Activated T-cell treated with anti-CD3 and anti-CD28 coated beads, Interleukin-2, amount 50 U/mL, for 4 hours (primary cell): ENCODE data around the gene C17orf75. TPM values are rescaled to one million over a fixed set of nuclear protein-coding genes. Genes with fewer than 3 reads are reported as not detected.
A peak's percentile ranks its signal among the peaks of the same experiment; 100 is the strongest.
"Not testable (repeated sequence)": the region's sequence is repeated elsewhere in the genome, so short reads cannot be mapped to it uniquely, and the experiment has no call there.

ENCODE experiments used
- ATAC-seq, 2 donors: fragments of 200-7000 bp; cut with Tn5 transposase; one replicate each; pipeline ENCODE4 v1.10.0; 2021
- DNase-seq: peaks from one replicate; pipeline ENCODE4 v3.0.0-alpha.2; 2020
- H3K27me3 Mint-ChIP-seq: one replicate; pipeline ENCODE4 v1.8.0; 2021; ENCODE audit warnings: low read depth, mixed read lengths
- H3K36me3 Mint-ChIP-seq: one replicate; pipeline ENCODE4 v1.8.0; 2022; ENCODE audit warnings: mixed read lengths; ENCODE audit not compliant: insufficient read depth
- H3K4me1 Mint-ChIP-seq: one replicate; pipeline ENCODE4 v1.8.0; 2021; ENCODE audit warnings: low read depth, mixed read lengths
- H3K4me3 Mint-ChIP-seq: one replicate; pipeline ENCODE4 v1.8.0; 2021; ENCODE audit warnings: mild to moderate bottlenecking, moderate library complexity, mixed read lengths
- H3K9me3 Mint-ChIP-seq: one replicate; pipeline ENCODE4 v1.8.0; 2021; ENCODE audit warnings: mixed read lengths
- total RNA-seq, 3 donors: library from RNA; stranded (reverse); gene quantifications; one replicate each; pipeline ENCODE4 v1.2.1, GENCODE V29; 2021

Gene C17orf75
- total RNA-seq, 3 donors from 2014 or later, result 29.1 to 34.1 (median 31.7) TPM

GRCh38 chr17:32331243-32332040 lies 10.5 kb downstream of the C17orf75 start:
- DNase-seq, result no peak
- Mint-ChIP-seq H3K27me3 (no peaks in the 10 kb centered on the region), H3K4me3 (peak overlapping the region; percentile 16), H3K4me1 (peaks cover 25% of the 10 kb centered on the region), H3K9me3 (no peaks in the 10 kb centered on the region), H3K36me3 (peaks cover 8% of the 10 kb centered on the region)
- no peak for ATAC-seq

DNA sequence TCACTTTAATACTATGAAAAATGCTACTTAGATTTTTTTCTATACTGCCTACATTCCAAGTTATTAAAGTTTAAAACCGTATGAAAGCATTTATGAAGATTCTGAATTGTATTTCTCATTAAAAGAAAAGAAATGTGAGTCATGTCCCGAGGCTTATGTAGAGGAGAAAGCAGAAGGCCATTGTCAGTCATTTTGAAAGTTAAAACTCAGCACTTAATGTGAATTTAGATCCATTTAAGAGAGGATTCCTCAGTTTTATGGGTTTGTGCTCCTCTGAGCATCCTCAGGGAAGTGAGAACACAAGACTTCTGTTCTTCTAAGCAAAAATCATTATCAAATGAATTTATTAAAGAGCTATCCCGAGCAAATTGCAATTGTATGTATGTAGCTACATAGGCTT lies 11.8 kb downstream of the C17orf75 start:
- Mint-ChIP-seq H3K4me1 (peaks cover 25% of the 10 kb centered on the region), H3K4me3 (no peak overlapping the region), H3K9me3 (no peaks in the 10 kb centered on the region), H3K36me3 (peaks cover 8% of the 10 kb centered on the region), H3K27me3 (no peaks in the 10 kb centered on the region)
- DNase-seq, result no peak
- no peak for ATAC-seq

DNA sequence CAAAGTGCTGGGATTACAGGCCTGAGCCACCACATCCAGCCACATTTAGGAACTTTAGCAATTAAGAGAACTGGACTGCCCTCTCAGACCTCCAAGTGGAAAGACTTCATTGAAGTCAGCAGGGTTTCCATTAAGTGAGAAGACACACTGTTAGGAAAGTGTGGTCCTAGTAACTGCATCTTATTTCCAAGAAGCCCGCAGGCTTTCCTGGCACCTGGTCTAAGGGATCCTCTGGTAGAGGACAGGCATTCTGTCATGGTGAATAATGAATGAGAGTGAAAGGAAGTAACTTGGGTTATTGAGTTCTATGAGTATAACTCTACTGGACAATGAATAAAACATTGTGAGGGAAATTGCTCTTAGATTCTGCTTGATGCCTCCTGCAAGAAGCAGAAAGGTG lies 14.1 kb downstream of the C17orf75 start:
- Mint-ChIP-seq H3K36me3 (no peaks in the 10 kb centered on the region), H3K4me1 (peaks cover 37% of the 10 kb centered on the region)

DNA sequence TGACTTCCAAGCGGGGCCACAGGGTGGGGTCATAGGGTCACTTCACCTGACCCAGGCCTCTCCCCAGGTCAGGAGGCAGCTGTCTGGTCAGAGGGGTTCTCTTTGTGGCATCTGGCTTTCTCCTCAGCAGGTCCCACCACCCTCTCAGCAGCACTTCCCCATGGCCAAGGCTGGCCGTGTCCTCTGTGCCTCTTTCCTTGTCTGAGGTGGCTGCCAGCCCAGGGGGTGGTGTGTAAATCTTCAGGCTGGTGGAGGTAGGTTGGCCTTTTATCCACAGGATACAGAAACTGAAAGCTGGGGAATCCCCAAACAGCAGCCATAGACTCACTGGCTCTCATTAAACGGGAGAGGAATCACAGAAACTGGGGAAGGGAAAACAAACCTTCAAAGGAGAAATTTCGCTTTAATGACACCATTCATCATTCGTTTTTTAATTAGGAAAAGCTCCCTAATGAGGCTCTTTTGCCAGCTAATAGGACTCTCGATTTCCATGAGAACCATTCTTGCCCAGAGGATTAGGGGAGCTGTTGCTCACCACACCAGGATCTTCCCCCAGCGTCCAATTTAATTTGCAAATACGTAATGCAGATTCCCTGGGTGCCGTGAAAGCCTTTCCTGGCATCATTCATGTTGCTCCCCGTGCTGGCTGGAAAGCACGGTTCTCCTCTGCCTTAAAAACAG lies 18.0 kb downstream of the C17orf75 start:
- DNase-seq, result no peak
- H3K4me1 Mint-ChIP-seq, result peaks cover 15% of the 10 kb centered on the region
- H3K9me3 Mint-ChIP-seq, result no peaks in the 10 kb centered on the region
- peak; percentile 61 to 71 for ATAC-seq
- H3K27me3 Mint-ChIP-seq, result no peaks in the 10 kb centered on the region
- no peaks in the 10 kb centered on the region for H3K36me3 Mint-ChIP-seq
- H3K4me3 Mint-ChIP-seq, result peak overlapping the region; percentile 45

More for the DNA sequence above, 14.1 kb downstream of the C17orf75 start:
- no peaks in the 10 kb centered on the region for H3K27me3 Mint-ChIP-seq
- ATAC-seq (no peak), DNase-seq (no peak)
- no peak overlapping the region for H3K4me3 Mint-ChIP-seq
- no peaks in the 10 kb centered on the region for H3K9me3 Mint-ChIP-seq

- ATAC-seq, result no peak
- Mint-ChIP-seq H3K4me3 (no peak overlapping the region), H3K9me3 (no peaks in the 10 kb centered on the region), H3K4me1 (peaks cover 18% of the 10 kb centered on the region), H3K36me3 (no peaks in the 10 kb centered on the region), H3K27me3 (peaks cover 1% of the 10 kb centered on the region)
- DNase-seq, result no peak
Observed at GRCh38 chr17:32323046-32323445, 18.9 kb downstream of the C17orf75 start.

- peaks cover 3% of the 10 kb centered on the region for H3K27me3 Mint-ChIP-seq
- H3K9me3 Mint-ChIP-seq, result no peaks in the 10 kb centered on the region
- no peaks in the 10 kb centered on the region for H3K36me3 Mint-ChIP-seq
- no peak overlapping the region for H3K4me3 Mint-ChIP-seq
- ATAC-seq (no peak), DNase-seq (no peak)
- peaks cover 18% of the 10 kb centered on the region for H3K4me1 Mint-ChIP-seq
Observed at GRCh38 chr17:32320847-32321246, 21.1 kb downstream of the C17orf75 start.

DNA sequence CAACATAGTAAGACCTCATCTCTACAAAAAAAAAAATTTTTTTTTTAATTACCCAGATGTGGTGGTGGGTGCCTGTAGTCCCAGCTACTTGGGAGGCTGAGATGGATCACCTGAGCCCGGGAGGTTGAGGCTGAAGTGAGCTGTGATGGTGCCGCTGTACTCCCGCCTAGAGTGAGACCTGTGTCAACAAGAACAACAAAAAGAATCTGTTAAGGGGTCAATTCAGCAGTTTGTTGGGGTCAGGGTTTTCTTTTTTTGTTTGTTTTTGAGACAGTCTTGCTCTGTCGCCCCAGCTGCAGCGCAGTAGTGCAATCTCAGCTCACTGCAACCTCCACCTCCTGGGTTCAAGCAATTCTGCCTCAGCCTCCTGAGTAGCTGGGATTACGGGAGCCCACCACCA lies 21.9 kb downstream of the C17orf75 start:
- H3K4me3 Mint-ChIP-seq, H3K27me3 Mint-ChIP-seq, H3K9me3 Mint-ChIP-seq, ATAC-seq, H3K36me3 Mint-ChIP-seq, DNase-seq: not testable (repeated sequence)
- peaks cover 18% of the 10 kb centered on the region for H3K4me1 Mint-ChIP-seq

DNA sequence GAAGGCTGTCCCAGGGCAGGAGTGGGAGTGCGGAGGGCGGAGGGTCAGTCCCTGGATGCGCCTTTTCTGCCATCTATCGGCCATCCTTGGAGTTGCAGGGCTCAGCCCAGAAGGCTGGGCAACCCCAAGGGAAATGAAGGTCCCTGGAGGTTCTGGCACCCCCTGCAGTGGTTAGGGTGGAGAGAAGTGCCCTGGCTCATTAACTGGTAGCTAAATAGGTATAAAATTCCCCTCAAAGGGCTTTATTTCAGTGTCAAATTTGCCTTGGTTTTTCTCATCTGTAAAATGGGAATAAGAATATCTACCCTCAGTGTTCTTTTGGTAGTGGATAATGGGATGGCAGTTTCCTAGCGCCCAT lies 22.4 kb downstream of the C17orf75 start:
- Mint-ChIP-seq H3K9me3 (no peaks in the 10 kb centered on the region), H3K27me3 (peaks cover 9% of the 10 kb centered on the region), H3K4me1 (peaks cover 18% of the 10 kb centered on the region), H3K36me3 (no peaks in the 10 kb centered on the region), H3K4me3 (peak overlapping the region; percentile 71)
- ATAC-seq (peak; percentile 91 to 92), DNase-seq (peak; percentile 74)

DNA sequence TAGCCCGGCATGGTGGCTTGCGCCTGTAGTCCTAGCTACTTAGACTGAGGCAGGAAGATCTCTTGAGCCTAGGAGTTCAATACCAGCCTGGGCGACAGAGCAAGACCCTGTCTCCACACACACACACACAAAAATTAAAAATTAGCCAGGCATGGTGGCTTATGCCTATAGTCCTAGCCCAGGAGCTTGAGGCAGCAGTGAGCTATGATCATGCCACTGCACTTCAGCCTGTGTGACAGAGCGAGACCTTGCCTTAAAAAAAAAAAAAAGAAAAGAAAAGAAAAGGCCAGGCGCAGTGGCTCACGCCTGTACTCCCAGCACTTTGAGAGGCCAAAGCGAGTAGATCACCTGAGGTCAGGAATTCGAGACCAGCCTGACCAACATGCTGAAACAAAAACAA lies 23.9 kb downstream of the C17orf75 start:
- peaks cover 9% of the 10 kb centered on the region for H3K27me3 Mint-ChIP-seq
- H3K4me1 Mint-ChIP-seq, result peaks cover 5% of the 10 kb centered on the region
- no peaks in the 10 kb centered on the region for H3K36me3 Mint-ChIP-seq
- no peaks in the 10 kb centered on the region for H3K9me3 Mint-ChIP-seq
- no peak for ATAC-seq
- DNase-seq, result no peak
- peak overlapping the region; percentile 16 for H3K4me3 Mint-ChIP-seq

DNA sequence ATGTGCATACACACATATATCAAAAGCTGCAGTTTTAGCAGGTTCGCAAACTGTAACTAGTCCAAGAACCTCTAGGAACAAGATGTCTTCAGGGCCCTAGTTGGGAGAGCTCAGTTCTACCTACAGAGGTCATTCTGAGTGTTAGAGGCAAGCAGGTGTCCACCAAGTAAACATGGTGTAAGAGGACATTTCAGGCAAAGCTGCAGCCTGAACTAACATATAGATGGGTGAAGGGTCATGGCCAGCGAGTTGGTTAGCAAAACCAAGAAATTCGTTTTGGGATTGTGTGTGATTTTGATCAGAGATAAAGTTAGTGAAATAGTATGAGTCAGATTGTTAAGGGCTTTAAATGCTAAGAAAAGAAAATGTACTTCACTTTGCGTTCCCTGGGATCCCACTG lies 24.6 kb downstream of the C17orf75 start:
- ATAC-seq (no peak), DNase-seq (no peak)
- Mint-ChIP-seq H3K4me3 (no peak overlapping the region), H3K36me3 (no peaks in the 10 kb centered on the region), H3K4me1 (peaks cover 4% of the 10 kb centered on the region), H3K9me3 (no peaks in the 10 kb centered on the region), H3K27me3 (peaks cover 9% of the 10 kb centered on the region)

GRCh38 chr17:32316653-32317052 lies 25.3 kb downstream of the C17orf75 start:
- not testable (repeated sequence) for H3K4me1 Mint-ChIP-seq, H3K4me3 Mint-ChIP-seq, H3K36me3 Mint-ChIP-seq, ATAC-seq, DNase-seq, H3K9me3 Mint-ChIP-seq, H3K27me3 Mint-ChIP-seq

DNA sequence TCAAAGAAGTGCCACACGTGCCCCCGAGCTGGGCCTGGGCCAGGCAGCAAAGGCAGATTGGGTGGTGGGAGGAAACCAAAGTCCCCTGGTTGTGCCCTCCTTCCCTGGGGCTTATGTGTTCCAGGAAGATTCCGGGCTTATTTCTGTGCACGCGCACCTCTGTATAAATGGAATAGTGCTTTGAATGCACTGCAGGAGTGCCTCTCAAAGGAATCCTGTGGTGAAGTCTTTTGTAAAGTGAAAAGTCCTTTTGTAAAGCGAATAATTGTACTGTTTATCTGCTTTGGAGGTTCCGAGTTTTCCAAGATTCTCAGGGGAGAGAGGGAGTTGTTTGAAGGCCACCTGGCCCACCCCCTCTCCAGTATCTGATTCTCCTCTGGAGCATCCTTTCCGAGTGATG lies 26.8 kb downstream of the C17orf75 start:
- peaks cover 9% of the 10 kb centered on the region for H3K27me3 Mint-ChIP-seq
- ATAC-seq, result no peak
- H3K9me3 Mint-ChIP-seq, result no peaks in the 10 kb centered on the region
- no peaks in the 10 kb centered on the region for H3K36me3 Mint-ChIP-seq
- no peak for DNase-seq
- H3K4me3 Mint-ChIP-seq, result no peak overlapping the region
- peaks cover 4% of the 10 kb centered on the region for H3K4me1 Mint-ChIP-seq

GRCh38 chr17:32314636-32315035 lies 27.3 kb downstream of the C17orf75 start:
- no peak for DNase-seq
- Mint-ChIP-seq H3K9me3 (no peaks in the 10 kb centered on the region), H3K4me1 (peaks cover 2% of the 10 kb centered on the region), H3K4me3 (no peak overlapping the region), H3K27me3 (peaks cover 9% of the 10 kb centered on the region), H3K36me3 (no peaks in the 10 kb centered on the region)
- ATAC-seq, result no peak

DNA sequence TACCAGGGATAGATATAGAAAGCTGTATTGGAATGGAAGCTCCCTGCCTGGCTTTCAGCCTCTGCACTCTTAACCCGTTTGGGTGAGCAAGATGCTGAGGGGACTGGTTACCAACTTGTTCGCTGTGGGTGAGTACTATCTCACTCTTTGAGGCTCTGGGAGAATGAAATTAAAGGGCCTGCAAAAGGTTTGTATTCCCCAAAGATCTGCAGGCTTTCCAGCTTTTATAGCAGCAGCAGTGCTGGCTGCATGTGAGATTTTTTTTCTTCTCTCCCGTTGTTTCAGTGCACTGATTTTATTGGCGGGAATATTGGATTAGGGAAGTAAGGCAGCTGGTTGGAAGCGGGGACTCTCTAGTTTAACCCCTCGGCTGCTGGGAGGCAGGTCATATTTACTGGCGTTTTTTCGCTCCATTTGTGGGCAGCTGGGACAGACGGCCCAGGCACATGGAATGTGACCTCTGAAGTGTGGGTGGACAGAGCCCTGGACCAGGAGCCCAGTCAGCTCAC lies 30.9 kb downstream of the C17orf75 start:
- Mint-ChIP-seq H3K27me3 (peaks cover 6% of the 10 kb centered on the region), H3K9me3 (no peaks in the 10 kb centered on the region), H3K4me3 (no peak overlapping the region), H3K36me3 (no peaks in the 10 kb centered on the region), H3K4me1 (no peaks in the 10 kb centered on the region)
- ATAC-seq (no peak), DNase-seq (no peak)

GRCh38 chr17:32307658-32308057 lies 34.3 kb downstream of the C17orf75 start:
- H3K36me3 Mint-ChIP-seq, result no peaks in the 10 kb centered on the region
- no peaks in the 10 kb centered on the region for H3K9me3 Mint-ChIP-seq
- H3K4me3 Mint-ChIP-seq, result no peak overlapping the region
- DNase-seq (no peak), ATAC-seq (no peak)
- no peaks in the 10 kb centered on the region for H3K4me1 Mint-ChIP-seq
- no peaks in the 10 kb centered on the region for H3K27me3 Mint-ChIP-seq
